ENCODE results near the gene CARD19.

GRCh38 chr9:93093127-93093876 lies 2.7 kb upstream of the CARD19 start:
- no peak for TF ChIP-seq CTCF (IDR thresholded peaks at IDR 0.05)
- no peak for TF ChIP-seq POLR2A (IDR thresholded peaks at IDR 0.05)
- TF ChIP-seq EP300 (IDR thresholded peaks at IDR 0.05) = no peak

Data from ovary (tissue), 3 donors.